OCI-LY1 (cell line): ENCODE results near the gene HOXA3.

Experiments used
- H2AFZ ChIP-seq: fragments of 200-600 bp; sonication (generic), shearing (Covaris generic); 2 replicates; pipeline ENCODE4 v1.6.0; 2014; ENCODE audit warnings: antibody characterized with exemption, mild to moderate bottlenecking, low read length
- H3F3A ChIP-seq: fragments of 200-600 bp; sonication (generic), shearing (Covaris generic); 2 replicates; pipeline ENCODE4 v1.6.0; 2014; ENCODE audit warnings: mild to moderate bottlenecking, antibody characterized with exemption, low read length, moderate library complexity; ENCODE audit not compliant: insufficient read depth
- H3K27ac ChIP-seq: fragments of 200-600 bp; sonication (generic); 2 replicates; pipeline ENCODE4 v1.5.1; 2014; ENCODE audit warnings: low read length, mixed run types, mild to moderate bottlenecking, low read depth; ENCODE audit not compliant: poor library complexity, severe bottlenecking
- H3K27me3 ChIP-seq: fragments of 200-600 bp; sonication (generic); 2 replicates; pipeline ENCODE4 v1.6.0; 2014; ENCODE audit warnings: antibody characterized with exemption, mild to moderate bottlenecking, low read length, moderate library complexity; ENCODE audit not compliant: insufficient read depth
- H3K36me3 ChIP-seq: fragments of 200-600 bp; sonication (generic); 2 replicates; pipeline ENCODE4 v1.6.1; 2014; ENCODE audit warnings: mild to moderate bottlenecking, antibody characterized with exemption, low read length, moderate library complexity, mixed read lengths; ENCODE audit not compliant: insufficient read depth
- H3K4me1 ChIP-seq: fragments of 200-600 bp; sonication (generic); 2 replicates; pipeline ENCODE4 v1.5.1; 2014; ENCODE audit warnings: mild to moderate bottlenecking, low read length, moderate library complexity; ENCODE audit not compliant: insufficient read depth, severe bottlenecking
- H3K4me2 ChIP-seq: fragments of 200-600 bp; sonication (generic), shearing (Covaris generic); 2 replicates; pipeline ENCODE4 v1.6.1; 2014; ENCODE audit warnings: low read length
- H3K4me3 ChIP-seq: fragments of 200-600 bp; sonication (generic); 2 replicates; pipeline ENCODE4 v1.5.1; 2014; ENCODE audit warnings: low read length, low read depth, mild to moderate bottlenecking, mixed read lengths; ENCODE audit not compliant: poor library complexity, severe bottlenecking
- H3K79me2 ChIP-seq: fragments of 200-600 bp; shearing (Covaris generic); 2 replicates; pipeline ENCODE4 v1.6.1; 2016; ENCODE audit warnings: mixed run types, low read length, mixed read lengths; ENCODE audit not compliant: insufficient read depth
- H3K9ac ChIP-seq: fragments of 200-600 bp; sonication (generic), shearing (Covaris generic); 2 replicates; pipeline ENCODE4 v1.6.1; 2014; ENCODE audit warnings: mild to moderate bottlenecking, low read length, mixed read lengths
- H3K9me2 ChIP-seq: fragments of 200-600 bp; sonication (generic), shearing (Covaris generic); 2 replicates; pipeline ENCODE4 v1.6.1; 2014; ENCODE audit warnings: low read depth, mild to moderate bottlenecking, low read length, mixed read lengths
- H3K9me3 ChIP-seq: fragments of 200-600 bp; shearing (Covaris generic); 2 replicates; pipeline ENCODE4 v1.6.1; 2014; ENCODE audit warnings: low read length, mixed read lengths
- H4K20me1 ChIP-seq: fragments of 200-600 bp; sonication (generic), shearing (Covaris generic); 2 replicates; pipeline ENCODE4 v1.6.0; 2016; ENCODE audit warnings: mild to moderate bottlenecking, low read length; ENCODE audit not compliant: insufficient read depth
- CTCF ChIP-seq: fragments of 200-600 bp; sonication (generic), shearing (Covaris generic); IDR thresholded peaks from 2 replicates; pipeline ENCODE4 v1.5.1; 2017; ENCODE audit warnings: mild to moderate bottlenecking, antibody characterized with exemption, low read length, moderate library complexity, mixed read lengths
- EZH2 ChIP-seq: fragments of 200-600 bp; sonication (generic), shearing (Covaris generic); IDR thresholded peaks from 2 replicates; pipeline ENCODE4 v1.8.0; 2017; ENCODE audit warnings: borderline replicate concordance, mixed run types, mild to moderate bottlenecking, antibody characterized with exemption, low read length, moderate library complexity, mixed read lengths

Gene HOXA3

GRCh38 chr7:27093184-27093895 is 59.0 kb downstream of the HOXA3 start:
- TF ChIP-seq CTCF: no peak
- no peak for TF ChIP-seq EZH2
- Histone ChIP-seq H3K27me3 (no peaks in the 10 kb centered on the region; the same call in 1 of the 2 replicates), H3K36me3 (no peaks in the 10 kb centered on the region), H3K79me2 (no peaks in the 10 kb centered on the region), H3K4me3 (no peak overlapping the region), H3K9me2 (no peaks in the 10 kb centered on the region), H3F3A (no peaks in the 10 kb centered on the region), H3K4me1 (peaks cover 17% of the 10 kb centered on the region), H3K9ac (no peak overlapping the region), H4K20me1 (no peaks in the 10 kb centered on the region), H2AFZ (no peak overlapping the region), H3K9me3 (no peaks in the 10 kb centered on the region), H3K4me2 (no peak overlapping the region), H3K27ac (no peak overlapping the region)

GRCh38 chr7:27092819-27093110 is 59.6 kb downstream of the HOXA3 start:
- Histone ChIP-seq H3K9ac (no peak overlapping the region), H3K79me2 (no peaks in the 10 kb centered on the region), H3K9me3 (no peaks in the 10 kb centered on the region; the same call in 1 of the 2 replicates), H4K20me1 (no peaks in the 10 kb centered on the region), H3F3A (no peaks in the 10 kb centered on the region), H3K9me2 (no peaks in the 10 kb centered on the region), H3K27me3 (no peaks in the 10 kb centered on the region; the same call in 1 of the 2 replicates), H3K27ac (no peak overlapping the region), H3K36me3 (no peaks in the 10 kb centered on the region), H3K4me3 (no peak overlapping the region), H3K4me1 (peaks cover 17% of the 10 kb centered on the region), H3K4me2 (no peak overlapping the region), H2AFZ (no peak overlapping the region)
- TF ChIP-seq CTCF: no peak
- TF ChIP-seq EZH2: no peak

- H4K20me1 ChIP-seq: no peaks in the 10 kb centered on the region
- TF ChIP-seq CTCF: no peak
- TF ChIP-seq EZH2: no peak
- no peak overlapping the region for H2AFZ ChIP-seq
- no peaks in the 10 kb centered on the region for H3F3A ChIP-seq
- no peak overlapping the region for H3K27ac ChIP-seq
- no peak overlapping the region for H3K9ac ChIP-seq
- H3K9me2 ChIP-seq: no peaks in the 10 kb centered on the region
- H3K79me2 ChIP-seq: no peaks in the 10 kb centered on the region
- no peak overlapping the region for H3K4me3 ChIP-seq
- H3K36me3 ChIP-seq: no peaks in the 10 kb centered on the region
- H3K9me3 ChIP-seq: no peaks in the 10 kb centered on the region; the same call in 1 of the 2 replicates
- no peaks in the 10 kb centered on the region; the same call in 1 of the 2 replicates for H3K27me3 ChIP-seq
- H3K4me2 ChIP-seq: no peak overlapping the region
- peaks cover 13% of the 10 kb centered on the region for H3K4me1 ChIP-seq
Measured at GRCh38 chr7:27091941-27092818, 60.2 kb downstream of the HOXA3 start.
